CD14-positive monocyte (primary cell): ENCODE results near the gene FAM171A1. TPM values are rescaled to one million over a fixed set of nuclear protein-coding genes. Genes with fewer than 3 reads are reported as not detected.

Source experiments
- DNase-seq, 3 donors: peaks; one replicate each; pipeline ENCODE4 v3.0.0-alpha.2; 2011 to 2022
- H2AFZ ChIP-seq: 2 replicates; pipeline ENCODE4 v1.6.0; 2012; ENCODE audit warnings: mild to moderate bottlenecking, low read depth, low read length, inconsistent platforms; ENCODE audit not compliant: insufficient read depth, poor library complexity, severe bottlenecking
- H3K27ac ChIP-seq, 2 donors: 1 replicate in 1 of 2; 2 replicates in 1 of 2; pipeline ENCODE4 v1.5.1; 2012 to 2013; ENCODE audit warnings: low read length in 2 of 2, control low read depth in 1 of 2, inconsistent platforms in 1 of 2, low read depth in 1 of 2, mild to moderate bottlenecking in 1 of 2
- H3K27me3 ChIP-seq, 2 donors: one replicate each; pipeline versions ENCODE4 v1.6.0 to v1.6.1; 2011 to 2013; ENCODE audit warnings: low read length in 2 of 2; ENCODE audit not compliant: control insufficient read depth in 2 of 2, insufficient read depth in 2 of 2
- H3K36me3 ChIP-seq, 2 donors: replicated peaks in 1 of 2; 1 replicate in 1 of 2; 2 replicates in 1 of 2; pipeline versions ENCODE4 v1.5.1 to v1.6.1; 2012 to 2013; ENCODE audit warnings: low read length in 2 of 2, control low read depth in 1 of 2, inconsistent platforms in 1 of 2, mild to moderate bottlenecking in 1 of 2; ENCODE audit not compliant: insufficient read depth in 2 of 2, control insufficient read depth in 1 of 2
- H3K4me1 ChIP-seq, 2 donors: 1 replicate in 1 of 2; 2 replicates in 1 of 2; pipeline versions ENCODE4 v1.5.1 to v1.6.1; 2012 to 2013; ENCODE audit warnings: low read length in 2 of 2, control low read depth in 1 of 2, inconsistent platforms in 1 of 2, mild to moderate bottlenecking in 1 of 2, moderate library complexity in 1 of 2; ENCODE audit not compliant: insufficient read depth in 2 of 2, control insufficient read depth in 1 of 2
- H3K4me2 ChIP-seq: replicated peaks from 2 replicates; pipeline ENCODE3; 2012; ENCODE audit warnings: low read length, moderate library complexity, mild to moderate bottlenecking; ENCODE audit not compliant: poor library complexity, severe bottlenecking; ENCODE audit errors: extremely low read depth
- H3K4me3 ChIP-seq, 3 experiments: fragments of 200-600 bp in 1 of 3; sonication (generic) in 1 of 3; replicated peaks in 1 of 3; 1 replicate in 2 of 3; 2 replicates in 1 of 3; pipeline ENCODE4 v1.5.1; 2011 to 2013; ENCODE audit warnings: low read length in 3 of 3, mild to moderate bottlenecking in 3 of 3, control low read depth in 2 of 3, low read depth in 2 of 3, inconsistent platforms in 1 of 3, moderate library complexity in 1 of 3
- H3K79me2 ChIP-seq: 2 replicates; pipeline ENCODE4 v1.6.0; 2012; ENCODE audit warnings: mild to moderate bottlenecking, control low read depth, inconsistent platforms, low read length, moderate library complexity; ENCODE audit not compliant: insufficient read depth
- H3K9ac ChIP-seq: 2 replicates; pipeline ENCODE4 v1.6.0; 2017; ENCODE audit warnings: low read length, mild to moderate bottlenecking; ENCODE audit not compliant: insufficient read depth, poor library complexity, severe bottlenecking
- H3K9me3 ChIP-seq, 2 donors: replicated peaks in 1 of 2; 1 replicate in 1 of 2; 2 replicates in 1 of 2; pipeline versions ENCODE4 v1.5.1 to v1.6.1; 2012 to 2013; ENCODE audit warnings: low read length in 2 of 2, control low read depth in 1 of 2; ENCODE audit not compliant: control insufficient read depth in 1 of 2, insufficient read depth in 1 of 2
- H4K20me1 ChIP-seq: 2 replicates; pipeline ENCODE4 v1.6.0; 2012; ENCODE audit warnings: mild to moderate bottlenecking, low read length, control low read depth, moderate library complexity; ENCODE audit not compliant: insufficient read depth
- H3K27ac Mint-ChIP-seq, 7 donors: one replicate each; pipeline ENCODE4 v1.8.0; 2020; ENCODE audit warnings: mild to moderate bottlenecking in 7 of 7, mixed read lengths in 7 of 7, moderate library complexity in 6 of 7, inconsistent platforms in 2 of 7
- H3K27me3 Mint-ChIP-seq, 3 donors: one replicate each; pipeline ENCODE4 v1.8.0; 2021 to 2022; ENCODE audit warnings: low read depth in 3 of 3, mild to moderate bottlenecking in 3 of 3, mixed read lengths in 3 of 3, moderate library complexity in 3 of 3, inconsistent platforms in 1 of 3
- H3K36me3 Mint-ChIP-seq, 2 donors: one replicate each; pipeline ENCODE4 v1.8.0; 2020; ENCODE audit warnings: mixed read lengths in 2 of 2, inconsistent platforms in 1 of 2, mild to moderate bottlenecking in 1 of 2
- H3K4me1 Mint-ChIP-seq: one replicate; pipeline ENCODE4 v1.8.0; 2020; ENCODE audit warnings: mild to moderate bottlenecking, mixed read lengths
- H3K4me3 Mint-ChIP-seq, 2 donors: one replicate each; pipeline ENCODE4 v1.8.0; 2020; ENCODE audit warnings: mild to moderate bottlenecking in 2 of 2, mixed read lengths in 2 of 2, moderate library complexity in 1 of 2
- H3K9me3 Mint-ChIP-seq, 7 donors: one replicate each; pipeline ENCODE4 v1.8.0; 2020 to 2022; ENCODE audit warnings: mixed read lengths in 7 of 7, mild to moderate bottlenecking in 6 of 7, moderate library complexity in 6 of 7, inconsistent platforms in 2 of 7
- CTCF ChIP-seq: fragments of 200-600 bp; IDR thresholded peaks from one replicate; pipeline ENCODE4 v1.8.0; 2022; ENCODE audit warnings: antibody characterized with exemption, mild to moderate bottlenecking
- WGBS: methylation state at CpG from one replicate; pipeline ENCODE4 v1.1.5; 2013; ENCODE audit warnings: missing lambda C conversion rate; ENCODE audit not compliant: insufficient coverage; 5-methylcytosine and 5-hydroxymethylcytosine counted together
- intact Hi-C, 2 donors: fragments of 100-400 bp; cut with micrococcal nuclease; formaldehyde crosslinking; loops; one replicate each; pipeline versions ENCODE4 v1.15.0 to v1.15.1; 2023
- polyA plus RNA-seq, 3 donors: library from polyadenylated mRNA; depleted of rRNA in 1 of 3; unstranded in 2 of 3; stranded (reverse) in 1 of 3; fragments of 300-500 nt in 2 of 3; fragments of >200 nt in 1 of 3; fragmentation: Illumina TruSeq in 2 of 3; gene quantifications; 1 replicate in 2 of 3; 2 replicates in 1 of 3; pipeline ENCODE4 v1.2.3, GENCODE V29; 2012 to 2021

The FAM171A1 gene
- polyA plus RNA-seq, 3 donors = not detected

DNA sequence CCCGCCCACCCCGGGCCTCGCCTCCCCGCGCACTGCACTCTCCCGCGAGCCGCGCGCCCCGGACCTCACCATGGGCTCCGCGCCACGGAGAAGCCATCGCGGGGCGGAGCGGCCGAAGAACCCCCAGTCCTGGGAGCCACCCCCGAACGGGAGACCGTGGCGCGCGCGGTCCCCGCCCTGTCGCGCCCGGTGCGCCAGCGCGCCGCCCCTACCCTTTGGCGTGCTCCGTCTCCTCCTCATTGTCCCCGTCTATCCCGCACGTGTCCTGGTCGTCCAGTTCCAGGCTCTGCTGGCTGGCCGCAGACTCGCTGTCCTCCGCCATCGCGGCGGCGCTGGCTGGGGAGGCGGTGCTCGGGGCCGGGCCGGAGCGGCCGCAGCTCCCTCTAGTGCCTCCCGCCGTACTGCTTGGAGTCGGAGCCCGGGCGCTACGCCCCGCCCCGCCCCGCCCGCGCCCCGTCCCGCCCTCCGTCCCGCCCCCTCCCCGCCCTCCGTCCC is 202.8 kb downstream of the FAM171A1 start, which contains the start of gene NMT2:
NMT2 (minus strand) TSS at position 403 of the 495 bp plus-strand sequence; CDS start at position 322, 81 bp downstream.
- Histone ChIP-seq H3K9me3 (no peaks in the 10 kb centered on the region), H3K4me2 (peak within 1 kb of the TSS; percentile 94), H2AFZ (peak within 1 kb of the TSS; percentile 95), H3K27ac (no peak within 1 kb of the TSS), H3K9ac (peak within 1 kb of the TSS; percentile 65), H4K20me1 (no peaks in the 10 kb centered on the region), H3K27me3 (peaks cover 30 to 32% of the 10 kb centered on the region in 2 donors), H3K36me3 (no peaks in the 10 kb centered on the region), H3K4me1 (peaks cover 16 to 22% of the 10 kb centered on the region in 2 donors), H3K79me2 (no peaks in the 10 kb centered on the region), H3K4me3 (peak within 1 kb of the TSS; percentile 44 to 87 (median 63))
- H3K27ac Mint-ChIP-seq = peak within 1 kb of the TSS in 6 of 7 donors; percentile 50 to 86 (median 68)
- peak in 1 of 3 donors; percentile 80 for DNase-seq
- peak within 1 kb of the TSS; percentile 92 to 98 for H3K4me3 Mint-ChIP-seq
- under 1% methylated on average over 50 of the region's 70 CpGs for WGBS
- peaks cover 38 to 47% (median 46%) of the 10 kb centered on the region in 3 donors for H3K27me3 Mint-ChIP-seq
- peaks cover 0 to 3% of the 10 kb centered on the region in 2 donors for H3K36me3 Mint-ChIP-seq
- H3K9me3 Mint-ChIP-seq = peaks cover 0 to 8% (median 0%) of the 10 kb centered on the region in 7 donors
- peaks cover 23% of the 10 kb centered on the region for H3K4me1 Mint-ChIP-seq
- intact Hi-C loops = loop anchor here (5.0 to 10.0 kb wide), 3 partner anchors 64 to 216 kb away; partner anchors contain the start of genes DCLRE1C (in 1 of the 2) and RPP38 (in 1 of the 2)
- no peak for TF ChIP-seq CTCF

- Histone ChIP-seq H3K27me3 (peaks cover 30 to 32% of the 10 kb centered on the region in 2 donors), H2AFZ (peak overlapping the region; percentile 95), H3K36me3 (no peaks in the 10 kb centered on the region), H3K4me3 (peak overlapping the region; percentile 44 to 87 (median 63)), H3K9me3 (no peaks in the 10 kb centered on the region), H3K4me2 (peak overlapping the region; percentile 94), H3K79me2 (no peaks in the 10 kb centered on the region), H4K20me1 (no peaks in the 10 kb centered on the region), H3K9ac (peak overlapping the region; percentile 65), H3K27ac (no peak overlapping the region), H3K4me1 (peaks cover 16 to 22% of the 10 kb centered on the region in 2 donors)
- intact Hi-C loops = loop anchor here (5.0 to 10.0 kb wide), 3 partner anchors 63 to 215 kb away; partner anchors contain the start of genes DCLRE1C (in 1 of the 2) and RPP38 (in 1 of the 2)
- H3K9me3 Mint-ChIP-seq = peaks cover 0 to 6% (median 0%) of the 10 kb centered on the region in 7 donors
- 2% methylated on average over 49 of the region's 54 CpGs for WGBS
- peaks cover 0 to 3% of the 10 kb centered on the region in 2 donors for H3K36me3 Mint-ChIP-seq
- TF ChIP-seq CTCF = peak; percentile 21
- H3K27me3 Mint-ChIP-seq = peaks cover 38 to 46% (median 42%) of the 10 kb centered on the region in 3 donors
- peaks cover 25% of the 10 kb centered on the region for H3K4me1 Mint-ChIP-seq
- DNase-seq = peak in 1 of 3 donors; percentile 24
- H3K27ac Mint-ChIP-seq = peak overlapping the region in 1 of 7 donors; percentile 13
- peak overlapping the region; percentile 92 to 98 for H3K4me3 Mint-ChIP-seq
Observed at GRCh38 chr10:15167411-15168290, 203.4 kb downstream of the FAM171A1 start.
